HFFc6 (cell line): ENCODE results near the gene DCLK2. TPM values are rescaled to one million over a fixed set of nuclear protein-coding genes. Genes with fewer than 3 reads are reported as not detected.
A peak's percentile ranks its signal among the peaks of the same experiment; 100 is the strongest.

Source experiments
- DNase-seq: peaks from one replicate; pipeline ENCODE4 v3.0.0-alpha.2; 2018
- H3K27ac Mint-ChIP-seq: 2 replicates; pipeline ENCODE4 v1.8.0; 2020; ENCODE audit warnings: mild to moderate bottlenecking, mixed read lengths
- H3K27me3 Mint-ChIP-seq: 2 replicates; pipeline ENCODE4 v1.8.0; 2021; ENCODE audit warnings: mild to moderate bottlenecking, moderate library complexity, mixed read lengths; ENCODE audit not compliant: insufficient read depth
- H3K36me3 Mint-ChIP-seq: 2 replicates; pipeline ENCODE4 v1.8.0; 2021; ENCODE audit warnings: low read depth, mixed read lengths
- H3K4me1 Mint-ChIP-seq: 2 replicates; pipeline ENCODE4 v1.8.0; 2020; ENCODE audit warnings: low read depth, mixed read lengths
- H3K4me3 Mint-ChIP-seq: 2 replicates; pipeline ENCODE4 v1.8.0; 2020; ENCODE audit warnings: mild to moderate bottlenecking, moderate library complexity, mixed read lengths
- H3K9me3 Mint-ChIP-seq: 2 replicates; pipeline ENCODE4 v1.8.0; 2020; ENCODE audit warnings: mild to moderate bottlenecking, mixed read lengths
- CTCF ChIP-seq: fragments of 200-600 bp; sonication (generic); IDR thresholded peaks from 2 replicates; pipeline ENCODE4 v1.5.0; 2021; ENCODE audit warnings: antibody characterized with exemption, mild to moderate bottlenecking
- total RNA-seq, 6 experiments: library from RNA; stranded (reverse); fragmentation: NEBNext Ultra II Directional; extraction: Animal tissue kit (Norgen Biotek cat#: 25700); gene quantifications; 2 replicates in 1 of 6; 3 replicates in 5 of 6; pipeline ENCODE4 v1.2.3, GENCODE V29; 2021

The DCLK2 gene
- total RNA-seq, 6 experiments from 2014 or later: 36.7 to 53.7 (median 38.4) TPM

DNA sequence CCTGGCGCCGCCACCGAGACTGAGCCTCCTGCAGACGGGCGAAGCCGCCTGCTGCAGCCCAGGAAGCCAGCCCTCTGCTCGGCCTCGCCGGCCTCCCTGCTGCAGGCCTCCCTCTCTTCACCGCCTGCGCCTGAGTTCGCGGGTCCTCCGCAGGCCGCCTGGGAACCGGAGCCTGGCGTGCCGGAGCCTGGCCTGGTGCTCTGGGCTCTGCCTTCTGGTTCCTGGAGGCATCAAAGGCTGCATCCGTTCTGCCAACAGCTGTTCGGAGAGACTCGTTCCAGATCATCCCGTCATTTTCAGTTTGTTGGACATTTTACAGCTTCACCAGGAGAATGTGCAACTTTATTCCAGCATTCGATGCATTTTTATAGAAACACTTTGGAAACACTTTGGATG is 178.0 kb downstream of the DCLK2 start:
- peak overlapping the region; percentile 49; the same call in 1 of the 2 replicates for H3K4me3 Mint-ChIP-seq
- H3K27me3 Mint-ChIP-seq: peaks cover 86% of the 10 kb centered on the region
- peak overlapping the region; percentile 49 for H3K27ac Mint-ChIP-seq
- H3K9me3 Mint-ChIP-seq: peaks cover 23% of the 10 kb centered on the region
- H3K36me3 Mint-ChIP-seq: peaks cover 78% of the 10 kb centered on the region
- peaks cover 39% of the 10 kb centered on the region; the same call in 1 of the 2 replicates for H3K4me1 Mint-ChIP-seq
- no peak for TF ChIP-seq CTCF
- no peak for DNase-seq

DNA sequence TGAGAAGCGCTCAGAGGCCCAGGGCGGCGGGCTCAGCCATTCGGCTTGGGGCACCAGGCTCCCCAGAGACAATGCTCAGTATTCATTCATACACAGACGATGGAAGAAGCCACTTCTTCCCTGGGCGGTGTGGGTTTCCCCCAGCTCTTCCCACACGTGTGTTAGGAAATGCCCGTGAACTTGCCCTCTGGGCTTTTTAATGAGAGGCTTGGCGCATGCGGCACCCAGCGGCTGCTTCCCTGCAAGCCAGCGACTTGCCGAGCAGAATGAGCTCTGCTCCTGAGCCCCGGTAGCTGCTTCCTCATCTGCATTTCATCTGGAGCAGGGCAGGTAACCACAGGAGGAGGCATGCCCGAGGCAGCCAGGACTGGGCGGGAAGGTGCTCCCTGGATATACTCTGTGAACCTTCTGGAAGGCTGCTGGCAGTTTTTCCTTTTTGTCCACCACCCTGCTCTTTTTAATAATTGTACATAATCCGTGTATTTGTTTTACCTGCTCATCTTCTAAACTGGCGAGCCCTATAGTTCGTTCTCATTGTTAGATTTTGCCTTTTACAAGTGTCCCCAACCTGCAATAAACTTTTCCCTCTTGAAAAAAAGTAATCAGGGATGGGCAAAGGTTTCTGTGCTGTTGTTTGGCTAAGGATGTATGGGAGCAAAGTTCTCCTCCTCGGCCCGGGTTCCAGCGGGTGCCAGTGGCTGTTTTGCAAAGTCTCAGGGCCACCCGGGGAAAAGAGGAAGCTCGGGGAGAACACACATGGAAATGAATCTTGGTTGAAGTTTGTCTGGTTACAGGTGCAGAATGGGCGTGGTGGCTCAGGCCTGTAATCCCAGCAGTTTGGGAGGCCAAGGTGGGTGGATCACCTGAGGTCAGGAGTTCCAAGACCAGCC is 178.8 kb downstream of the DCLK2 start:
- peak overlapping the region; percentile 49; the same call in 1 of the 2 replicates for H3K4me3 Mint-ChIP-seq
- peak overlapping the region; percentile 49; the same call in 1 of the 2 replicates for H3K27ac Mint-ChIP-seq
- peaks cover 19% of the 10 kb centered on the region for H3K9me3 Mint-ChIP-seq
- H3K27me3 Mint-ChIP-seq: peaks cover 87% of the 10 kb centered on the region
- no peak for DNase-seq
- peaks cover 41% of the 10 kb centered on the region; the same call in 1 of the 2 replicates for H3K4me1 Mint-ChIP-seq
- H3K36me3 Mint-ChIP-seq: peaks cover 80% of the 10 kb centered on the region
- no peak for TF ChIP-seq CTCF

- TF ChIP-seq CTCF: no peak
- Mint-ChIP-seq H3K9me3 (peaks cover 12% of the 10 kb centered on the region; the same call in 1 of the 2 replicates), H3K4me1 (peaks cover 40% of the 10 kb centered on the region; the same call in 1 of the 2 replicates), H3K27me3 (peaks cover 84% of the 10 kb centered on the region), H3K27ac (peak overlapping the region; percentile 44), H3K36me3 (peaks cover 75% of the 10 kb centered on the region), H3K4me3 (peak overlapping the region; percentile 26; the same call in 1 of the 2 replicates)
- no peak for DNase-seq
These were observed 180.3 kb downstream of the DCLK2 start for GRCh38 chr4:150258569-150258968.

GRCh38 chr4:150259861-150260567 is 181.8 kb downstream of the DCLK2 start:
- TF ChIP-seq CTCF: no peak
- Mint-ChIP-seq H3K36me3 (peaks cover 79% of the 10 kb centered on the region), H3K4me3 (peak overlapping the region; percentile 4; the same call in 1 of the 2 replicates), H3K27me3 (peaks cover 84% of the 10 kb centered on the region), H3K27ac (peak overlapping the region; percentile 54), H3K9me3 (peaks cover 19% of the 10 kb centered on the region; the same call in 1 of the 2 replicates), H3K4me1 (peaks cover 54% of the 10 kb centered on the region)
- DNase-seq: no peak

GRCh38 chr4:150261571-150261970 is 183.3 kb downstream of the DCLK2 start:
- Mint-ChIP-seq H3K4me1 (peaks cover 70% of the 10 kb centered on the region), H3K36me3 (peaks cover 82% of the 10 kb centered on the region), H3K27me3 (peaks cover 88% of the 10 kb centered on the region), H3K27ac (peak overlapping the region; percentile 54), H3K9me3 (peaks cover 28% of the 10 kb centered on the region), H3K4me3 (peak overlapping the region; percentile 57; the same call in 1 of the 2 replicates)
- no peak for DNase-seq
- no peak for TF ChIP-seq CTCF
